HG02970 (cell line): ENCODE measurements around the gene PACSIN1.

ENCODE experiments used
- ATAC-seq: cut with Tn5 transposase; IDR thresholded peaks from one replicate; pipeline ENCODE4 v1.9.1; 2021; ENCODE audit warnings: mild to moderate bottlenecking, moderate library complexity, moderate number of reproducible peaks; ENCODE audit not compliant: unreplicated experiment, low FRiP score

The PACSIN1 gene

GRCh38 chr6:34465531-34466241 is at the start of gene PACSIN1:
TSS of gene PACSIN1 (plus strand) at chr6:34466076. CDS start at chr6:34526306, 60,230 bp downstream.
- ATAC-seq, result no peak

GRCh38 chr6:34416877-34417371 is 49.0 kb upstream of the PACSIN1 start:
- ATAC-seq, result no peak

- no peak for ATAC-seq
Measured at GRCh38 chr6:34418367-34418766, 47.5 kb upstream of the PACSIN1 start.

GRCh38 chr6:34423254-34423653 is 42.6 kb upstream of the PACSIN1 start:
- ATAC-seq, result no peak

GRCh38 chr6:34424200-34425131 is 41.4 kb upstream of the PACSIN1 start:
- no peak for ATAC-seq

- ATAC-seq, result no peak
Measured at GRCh38 chr6:34425132-34425497, 40.8 kb upstream of the PACSIN1 start.

GRCh38 chr6:34425498-34426410 is 40.1 kb upstream of the PACSIN1 start, which contains the start of gene RPS10:
TSS of gene RPS10 (minus strand) at chr6:34426069. CDS start at chr6:34425221, 848 bp downstream.
- ATAC-seq, result peak; percentile 92

GRCh38 chr6:34435916-34436315 is 30.0 kb upstream of the PACSIN1 start:
- no peak for ATAC-seq

GRCh38 chr6:34436803-34437643 is 28.9 kb upstream of the PACSIN1 start:
- no peak for ATAC-seq

- ATAC-seq, result no peak
Measured at GRCh38 chr6:34437644-34437970, 28.3 kb upstream of the PACSIN1 start.

- ATAC-seq, result no peak
Measured at GRCh38 chr6:34438705-34439104, 27.2 kb upstream of the PACSIN1 start.

- no peak for ATAC-seq
Measured at GRCh38 chr6:34439442-34439841, 26.4 kb upstream of the PACSIN1 start.

- ATAC-seq, result no peak
Measured at GRCh38 chr6:34441526-34441925, 24.4 kb upstream of the PACSIN1 start.

- ATAC-seq, result no peak
Measured at GRCh38 chr6:34445313-34445860, 20.5 kb upstream of the PACSIN1 start.

GRCh38 chr6:34447386-34447785 is 18.5 kb upstream of the PACSIN1 start:
- ATAC-seq, result no peak

GRCh38 chr6:34447910-34448309 is 18.0 kb upstream of the PACSIN1 start:
- no peak for ATAC-seq

- ATAC-seq, result no peak
Measured at GRCh38 chr6:34451192-34451591, 14.7 kb upstream of the PACSIN1 start.

GRCh38 chr6:34455831-34456230 is 10.0 kb upstream of the PACSIN1 start:
- ATAC-seq, result no peak

- no peak for ATAC-seq
Measured at GRCh38 chr6:34457382-34457741, 8.5 kb upstream of the PACSIN1 start.
